ENCODE measurements around the gene SERINC4. TPM values are rescaled to one million over a fixed set of nuclear protein-coding genes. Genes with fewer than 3 reads are reported as not detected.

The SERINC4 gene
- total and polyA plus RNA-seq, 9 of the 15 experiments (the other 6 are each of a cell fraction or from before 2014, with no cell fraction given), result 0.14 to 0.86 (median 0.18) TPM; not detected in 2

- TF ChIP-seq HMGXB4 (CRISPR knock-in tag; IDR thresholded peaks at IDR 0.05), result 0 out of 2 replicates have a peak, but pooled peaks have one; percentile 37
- TF ChIP-seq KHSRP (IDR thresholded peaks at IDR 0.05), result no peak
- no peak for TF ChIP-seq POLR3G (IDR thresholded peaks at IDR 0.05; ENCODE audit: extremely low read depth, insufficient read length, insufficient replicate concordance)
- peak; percentile 55 to 85; a peak in 3 of 4 replicates for TF ChIP-seq MAZ (CRISPR knock-in tag; conservative IDR thresholded peaks at IDR 0.05 in 1 of 2, IDR thresholded peaks at IDR 0.05 in 1 of 2)
- TF ChIP-seq ATF4 (CRISPR knock-in tag; IDR thresholded peaks at IDR 0.05), result no peak
- TF ChIP-seq JUNB (CRISPR knock-in tag; conservative IDR thresholded peaks at IDR 0.05), result no peak
- no peak for TF ChIP-seq RBM17 (IDR thresholded peaks at IDR 0.05; ENCODE audit: borderline replicate concordance, low read depth, low read length)
- no peak for TF ChIP-seq KAT2B (IDR thresholded peaks at IDR 0.05; ENCODE audit: low read depth, low read length)
- TF ChIP-seq TFAP4 (CRISPR knock-in tag; IDR thresholded peaks at IDR 0.05; ENCODE audit: borderline replicate concordance), result peak; percentile 90
- no peak for TF ChIP-seq FOXJ3 (CRISPR knock-in tag; IDR thresholded peaks at IDR 0.05)
- TF ChIP-seq ETV1 (tag; conservative IDR thresholded peaks at IDR 0.05; ENCODE audit: low read depth), result peak; percentile 57; the same call in 1 of the 2 replicates
- TF ChIP-seq ZBTB9 (CRISPR knock-in tag; IDR thresholded peaks at IDR 0.05), result no peak
- no peak for TF ChIP-seq PTBP1 (IDR thresholded peaks at IDR 0.05; ENCODE audit: low read depth, low read length)
- 0 out of 2 replicates have a peak, but pooled peaks have one; percentile 50 for TF ChIP-seq KDM2B (CRISPR knock-in tag; IDR thresholded peaks at IDR 0.05)
- TF ChIP-seq PREB (CRISPR knock-in tag; IDR thresholded peaks at IDR 0.05), result peak; percentile 84; the same call in 1 of the 2 replicates
- TF ChIP-seq ZNF398 (CRISPR knock-in tag; IDR thresholded peaks at IDR 0.05), result no peak
- peak; percentile 62; the same call in 1 of the 2 replicates for TF ChIP-seq GTF2F1 (IDR thresholded peaks at IDR 0.05; ENCODE audit: low read depth, low read length)
- TF ChIP-seq ZNF253 (CRISPR knock-in tag; conservative IDR thresholded peaks at IDR 0.05), result no peak
- peak; percentile 83 for TF ChIP-seq FOXK1 (CRISPR knock-in tag; IDR thresholded peaks at IDR 0.05; ENCODE audit: borderline replicate concordance)
Measured at GRCh38 chr15:43826508-43827341, 26.7 kb upstream of the SERINC4 start, which contains the start of gene WDR76 (continued).
